PC-3 (cell line): ENCODE measurements around the gene KCNA2. TPM values are rescaled to one million over a fixed set of nuclear protein-coding genes. Genes with fewer than 3 reads are reported as not detected.

ENCODE experiments used
- ATAC-seq: fragments of 200-7000 bp; cut with Tn5 transposase; 2 replicates; pipeline ENCODE4 v1.9.1; 2020; ENCODE audit warnings: mild to moderate bottlenecking, moderate library complexity
- BruUV-seq: library from RNA; stranded (reverse); fragments of 400-500 nt; replicated peaks from 2 replicates; lab custom pipeline; 2021; lab: Mats Ljungman, UMichigan
- CTCF ChIA-PET: fragments of 300-600 bp; sonication (Branson Sonifier 250); formaldehyde crosslinking; loops from one replicate; lab custom pipeline; 2022; ENCODE audit warnings: antibody characterized with exemption; lab: Charles Lee
- POLR2A ChIA-PET: fragments of 300-600 bp; sonication (Branson Sonifier 250); formaldehyde crosslinking; loops from one replicate; lab custom pipeline; 2022; ENCODE audit warnings: antibody characterized with exemption; ENCODE audit not compliant: unreplicated experiment; lab: Charles Lee
- DNase-seq: peaks from one replicate; pipeline ENCODE4 v3.0.0-alpha.2; 2015
- H2AFZ ChIP-seq: fragments of 300-600 bp; sonication (generic); 2 replicates; pipeline ENCODE4 v1.6.0; 2016; ENCODE audit warnings: antibody characterized with exemption, low read length
- H3F3A ChIP-seq: fragments of 300-600 bp; sonication (generic); one replicate; pipeline ENCODE4 v1.6.0; 2017; ENCODE audit warnings: antibody characterized with exemption, low read length, control low read depth, mild to moderate bottlenecking; ENCODE audit not compliant: unreplicated experiment
- H3K27ac ChIP-seq: fragments of 300-600 bp; sonication (generic); 2 replicates; pipeline ENCODE4 v1.5.1; 2016; ENCODE audit warnings: mild to moderate bottlenecking, low read length
- H3K27me3 ChIP-seq: fragments of 300-600 bp; sonication (generic); 2 replicates; pipeline ENCODE4 v1.6.1; 2016; ENCODE audit warnings: low read length, mixed read lengths
- H3K36me3 ChIP-seq: fragments of 300-600 bp; sonication (generic); 2 replicates; pipeline ENCODE4 v1.6.1; 2016; ENCODE audit warnings: low read depth, mixed run types, low read length, mixed read lengths
- H3K4me1 ChIP-seq: fragments of 300-600 bp; sonication (generic); 2 replicates; pipeline ENCODE4 v1.5.1; 2016; ENCODE audit warnings: low read length; ENCODE audit not compliant: insufficient read depth
- H3K4me2 ChIP-seq: fragments of 300-600 bp; sonication (generic); 2 replicates; pipeline ENCODE4 v1.6.0; 2016; ENCODE audit warnings: low read length
- H3K4me3 ChIP-seq: fragments of 300-600 bp; sonication (generic); 2 replicates; pipeline ENCODE4 v1.5.1; 2016; ENCODE audit warnings: mild to moderate bottlenecking, low read length, mixed read lengths
- H3K79me2 ChIP-seq: fragments of 300-600 bp; sonication (generic); 2 replicates; pipeline ENCODE4 v1.6.1; 2017; ENCODE audit warnings: low read length, mixed read lengths
- H3K9ac ChIP-seq: fragments of 300-600 bp; sonication (generic); 2 replicates; pipeline ENCODE4 v1.6.0; 2016; ENCODE audit warnings: mild to moderate bottlenecking, low read length
- H3K9me2 ChIP-seq: fragments of 300-600 bp; sonication (generic); replicated peaks from 2 replicates; pipeline ENCODE4 v1.6.1; 2016; ENCODE audit warnings: mixed run types, low read length, mixed read lengths
- H3K9me3 ChIP-seq: fragments of 300-600 bp; sonication (generic); 2 replicates; pipeline ENCODE4 v1.6.1; 2016; ENCODE audit warnings: low read length, mixed read lengths
- H4K20me1 ChIP-seq: fragments of 300-600 bp; sonication (generic); 2 replicates; pipeline ENCODE4 v1.6.1; 2016; ENCODE audit warnings: low read length, mixed read lengths
- EZH2 ChIP-seq: fragments of 300-600 bp; sonication (generic); IDR thresholded peaks from one replicate; pipeline ENCODE4 v1.6.1; 2017; ENCODE audit warnings: antibody characterized with exemption, mild to moderate bottlenecking, low read length; ENCODE audit not compliant: unreplicated experiment
- EZH2phosphoT487 ChIP-seq: fragments of 300-600 bp; sonication (generic); IDR thresholded peaks from 2 replicates; pipeline ENCODE4 v1.6.1; 2018; ENCODE audit warnings: mild to moderate bottlenecking, antibody characterized with exemption, low read length, borderline replicate concordance
- intact Hi-C: fragments of 100-400 bp; cut with micrococcal nuclease; formaldehyde crosslinking; loops from 2 replicates; pipeline ENCODE4 v1.9.0; 2023
- total RNA-seq: library from RNA; depleted of rRNA; stranded (reverse); fragments of >200 nt; gene quantifications from 2 replicates; pipeline ENCODE4 v1.2.3, GENCODE V29; 2014
- TF ChIP-seq, protein P1 (sequence below): fragments of 300-600 bp; sonication (generic); conservative IDR thresholded peaks from 2 replicates; pipeline ENCODE4 v1.5.1; 2017; ENCODE audit warnings: antibody characterized with exemption, low read depth, mild to moderate bottlenecking, low read length

KCNA2 gene
- total RNA-seq, 1 experiment from 2014 or later = not detected

DNA sequence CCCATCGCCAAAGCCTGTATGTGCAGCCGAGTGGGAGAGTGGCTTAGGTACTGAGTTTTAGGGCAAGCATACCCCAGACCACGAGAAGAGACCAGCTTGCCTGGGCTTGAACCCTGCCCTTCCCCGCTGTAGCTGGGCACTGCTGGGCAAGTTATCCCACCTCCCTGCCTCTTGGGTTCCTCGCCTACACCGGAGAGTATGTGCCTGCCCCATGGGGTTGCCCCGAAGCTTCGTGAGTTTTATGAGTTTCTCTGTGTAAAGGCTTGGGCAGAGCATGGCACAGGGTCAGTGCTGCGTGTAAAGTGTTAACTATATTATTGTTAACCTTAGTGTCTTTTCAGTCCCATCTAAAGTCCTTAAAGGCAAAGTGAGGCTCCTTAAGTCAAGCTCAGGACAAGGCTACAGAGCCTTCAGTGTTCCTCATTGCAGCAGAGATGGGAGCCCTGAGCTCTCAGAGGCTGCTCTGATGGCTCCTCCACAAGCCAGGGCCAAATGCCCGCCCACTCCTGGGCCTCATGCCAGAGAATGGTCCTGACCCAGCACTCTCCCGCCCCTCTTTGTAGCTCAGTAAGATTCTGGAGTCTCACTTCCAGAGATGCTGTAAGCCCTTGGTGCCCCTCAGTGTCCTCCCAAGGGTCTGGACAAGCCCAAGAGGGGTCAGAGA lies 50.2 kb downstream of the KCNA2 start:
- peaks cover 55% of the 10 kb centered on the region for H3K27me3 ChIP-seq
- H3K4me3 ChIP-seq = no peak overlapping the region
- ATAC-seq (no peak), DNase-seq (no peak)
- no TSS peak for BruUV-seq
- no peaks in the 10 kb centered on the region for H3K9me2 ChIP-seq
- no peak overlapping the region for H3K4me2 ChIP-seq
- POLR2A ChIA-PET = no interaction called here
- CTCF ChIA-PET = no interaction called here
- no peaks in the 10 kb centered on the region for H3K79me2 ChIP-seq
- intact Hi-C loops = no loop called here
- no peaks in the 10 kb centered on the region for H3K9me3 ChIP-seq
- no peaks in the 10 kb centered on the region for H4K20me1 ChIP-seq
- no peaks in the 10 kb centered on the region for H3K36me3 ChIP-seq
- H3F3A ChIP-seq = no peaks in the 10 kb centered on the region
- H3K27ac ChIP-seq = no peak overlapping the region
- no peak overlapping the region for H3K9ac ChIP-seq
- no peaks in the 10 kb centered on the region for H3K4me1 ChIP-seq
- no peak overlapping the region for H2AFZ ChIP-seq
- TF ChIP-seq EZH2 (no peak), EZH2phosphoT487 (no peak)
- TF ChIP-seq, protein P1, sequence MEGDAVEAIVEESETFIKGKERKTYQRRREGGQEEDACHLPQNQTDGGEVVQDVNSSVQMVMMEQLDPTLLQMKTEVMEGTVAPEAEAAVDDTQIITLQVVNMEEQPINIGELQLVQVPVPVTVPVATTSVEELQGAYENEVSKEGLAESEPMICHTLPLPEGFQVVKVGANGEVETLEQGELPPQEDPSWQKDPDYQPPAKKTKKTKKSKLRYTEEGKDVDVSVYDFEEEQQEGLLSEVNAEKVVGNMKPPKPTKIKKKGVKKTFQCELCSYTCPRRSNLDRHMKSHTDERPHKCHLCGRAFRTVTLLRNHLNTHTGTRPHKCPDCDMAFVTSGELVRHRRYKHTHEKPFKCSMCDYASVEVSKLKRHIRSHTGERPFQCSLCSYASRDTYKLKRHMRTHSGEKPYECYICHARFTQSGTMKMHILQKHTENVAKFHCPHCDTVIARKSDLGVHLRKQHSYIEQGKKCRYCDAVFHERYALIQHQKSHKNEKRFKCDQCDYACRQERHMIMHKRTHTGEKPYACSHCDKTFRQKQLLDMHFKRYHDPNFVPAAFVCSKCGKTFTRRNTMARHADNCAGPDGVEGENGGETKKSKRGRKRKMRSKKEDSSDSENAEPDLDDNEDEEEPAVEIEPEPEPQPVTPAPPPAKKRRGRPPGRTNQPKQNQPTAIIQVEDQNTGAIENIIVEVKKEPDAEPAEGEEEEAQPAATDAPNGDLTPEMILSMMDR = no peak

DNA sequence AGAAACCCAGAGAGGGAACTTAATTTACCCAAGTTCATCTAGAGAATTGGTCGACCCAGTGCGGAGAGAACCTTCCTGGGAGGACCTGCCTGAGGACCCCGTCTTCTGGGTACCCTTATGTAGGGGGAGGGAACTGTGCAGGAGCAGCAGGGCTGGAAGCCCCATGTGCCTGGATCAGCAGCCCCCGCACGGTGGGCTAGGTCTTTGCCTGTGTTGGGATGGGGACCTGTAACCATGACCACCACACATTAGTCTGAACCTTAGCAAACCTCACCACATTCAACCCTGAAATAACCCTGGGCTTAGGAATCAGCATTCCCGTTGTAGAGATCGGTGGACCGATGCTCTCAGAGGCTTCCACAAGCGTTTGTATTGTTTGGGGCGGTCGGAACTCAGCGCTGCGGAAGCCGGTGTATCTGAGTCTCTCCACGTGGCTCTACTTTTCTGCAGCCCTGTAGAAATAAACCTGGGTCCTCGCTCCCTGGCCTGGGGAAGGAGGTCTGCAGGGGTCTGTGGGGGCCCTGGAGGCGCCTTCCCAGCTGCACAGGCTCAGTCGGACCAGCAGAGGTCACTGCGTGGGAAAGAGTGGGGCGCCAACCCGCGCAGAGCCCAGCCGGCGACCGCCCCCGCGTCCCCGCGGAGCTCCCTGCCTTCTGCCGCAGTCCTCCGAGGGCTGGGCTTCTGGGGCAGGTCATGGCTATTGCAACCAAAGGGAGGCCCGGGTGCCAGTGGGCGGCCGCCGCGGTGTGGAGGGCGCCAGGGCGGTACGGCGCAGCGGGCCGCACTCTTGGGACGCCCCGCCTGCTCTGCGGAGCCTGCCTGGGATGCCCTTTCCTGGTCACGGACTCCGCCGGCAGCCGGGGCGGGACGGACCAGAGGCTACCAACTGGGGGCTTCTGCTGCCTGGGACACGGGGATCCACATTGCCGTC lies 51.0 kb downstream of the KCNA2 start:
- no TSS peak for BruUV-seq
- no peak overlapping the region for H3K9ac ChIP-seq
- no peaks in the 10 kb centered on the region for H3K36me3 ChIP-seq
- ChIA-PET POLR2A (no interaction called here), CTCF (interaction anchor here (0.5 kb wide), 1 partner anchor 1721 kb away, joined by 3 read pairs; no protein-coding TSS in a partner anchor)
- no peaks in the 10 kb centered on the region for H3K9me2 ChIP-seq
- intact Hi-C loops = no loop called here
- no peaks in the 10 kb centered on the region for H3K9me3 ChIP-seq
- H3K4me1 ChIP-seq = no peaks in the 10 kb centered on the region
- peaks cover 63% of the 10 kb centered on the region for H3K27me3 ChIP-seq
- ATAC-seq (no peak; the same call in 1 of the 2 replicates), DNase-seq (no peak)
- H4K20me1 ChIP-seq = no peaks in the 10 kb centered on the region
- no peak overlapping the region for H3K4me2 ChIP-seq
- H3K4me3 ChIP-seq = no peak overlapping the region
- TF ChIP-seq, protein P1 = peak; percentile 32; the same call in 1 of the 2 replicates
- TF ChIP-seq EZH2phosphoT487 (no peak), EZH2 (no peak)
- no peaks in the 10 kb centered on the region for H3K79me2 ChIP-seq
- H3F3A ChIP-seq = no peaks in the 10 kb centered on the region
- no peak overlapping the region for H2AFZ ChIP-seq
- no peak overlapping the region for H3K27ac ChIP-seq
